C4-2B (cell line): Measurements from ENCODE around the gene CSNK1A1.
"Not testable (repeated sequence)": the region's sequence is repeated elsewhere in the genome, so short reads cannot be mapped to it uniquely, and the experiment has no call there.

ENCODE experiments used
- CTCF ChIP-seq: fragments of 450-650 bp; conservative IDR thresholded peaks from 2 replicates; pipeline ENCODE4 v1.5.1; 2017; ENCODE audit warnings: mild to moderate bottlenecking
- ZFX ChIP-seq: fragments of 450-650 bp; IDR thresholded peaks from 2 replicates; pipeline ENCODE4 v1.6.1; 2017

- TF ChIP-seq CTCF, ZFX: not testable (repeated sequence)
Observed at GRCh38 chr5:149598234-149598633, 47.0 kb upstream of the CSNK1A1 start.
